Mesenteric fat pad (tissue), 1 donor: ENCODE data around the gene PAWR. TPM values are rescaled to one million over a fixed set of nuclear protein-coding genes. Genes with fewer than 3 reads are reported as not detected.
"Not testable (repeated sequence)": the region's sequence is repeated elsewhere in the genome, so short reads cannot be mapped to it uniquely, and the experiment has no call there.

Source experiments
- DNase-seq: peaks from one replicate; pipeline ENCODE4 v3.0.0-alpha.2; 2020; ENCODE audit warnings: low spot score
- total RNA-seq: library from RNA; stranded (reverse); fragmentation: NEBNext Ultra II Directional; extraction: Animal tissue kit (Norgen Biotek cat#: 25700); gene quantifications from one replicate; pipeline ENCODE4 v1.2.1, GENCODE V29; 2021
- donor health status: DM: yes; HTN: yes; CAD: no.

The PAWR gene
- total RNA-seq, 1 donor from 2014 or later = 25.9 TPM

DNA sequence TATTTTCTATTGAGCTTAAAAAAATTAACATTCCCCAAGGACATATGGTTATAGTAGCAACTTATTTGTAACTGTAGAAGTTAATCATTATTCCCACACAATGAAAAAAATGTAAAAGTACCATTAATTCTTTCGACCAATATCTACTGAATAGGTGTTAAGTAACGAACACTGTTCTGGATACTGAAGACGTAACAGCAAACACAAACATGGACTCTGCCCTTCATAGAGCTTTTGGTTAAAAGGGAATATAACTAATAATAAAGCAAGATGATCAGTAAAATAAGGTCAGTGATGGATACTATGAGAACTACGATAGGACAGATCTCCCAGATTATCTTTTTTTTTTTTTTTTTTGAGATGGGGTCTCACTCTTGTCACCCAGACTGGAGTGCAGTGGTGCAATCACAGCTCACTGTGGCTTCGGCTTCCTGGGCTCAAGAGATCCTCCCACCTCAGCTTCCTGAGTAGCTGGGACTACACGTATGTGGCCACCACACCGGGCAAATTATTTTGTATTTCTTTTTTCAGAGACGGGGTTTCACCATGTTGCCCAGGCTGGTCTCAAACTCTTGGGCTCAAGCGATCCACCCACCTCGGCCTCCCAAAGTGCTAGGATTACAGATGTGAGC lies 93.9 kb downstream of the PAWR start:
- DNase-seq = no peak

DNA sequence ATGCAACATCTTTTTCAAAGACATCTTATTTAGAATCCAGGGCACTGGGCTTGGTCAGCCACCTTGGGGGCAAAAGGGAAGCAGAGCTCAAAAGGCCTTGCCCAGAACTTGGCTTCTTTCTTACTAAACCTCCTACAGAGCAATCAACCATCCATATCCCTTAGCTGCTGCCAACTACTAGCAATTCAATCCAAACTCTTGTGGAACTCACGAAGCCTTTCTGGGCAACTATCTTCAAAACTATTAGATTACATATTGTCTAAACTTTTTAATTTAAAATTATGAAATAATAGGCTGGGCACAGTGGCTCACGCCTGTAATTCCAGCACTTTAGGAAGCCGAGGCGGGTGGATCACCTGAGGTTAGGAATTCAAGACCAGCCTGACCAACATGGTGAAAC lies 95.5 kb downstream of the PAWR start:
- DNase-seq = no peak

DNA sequence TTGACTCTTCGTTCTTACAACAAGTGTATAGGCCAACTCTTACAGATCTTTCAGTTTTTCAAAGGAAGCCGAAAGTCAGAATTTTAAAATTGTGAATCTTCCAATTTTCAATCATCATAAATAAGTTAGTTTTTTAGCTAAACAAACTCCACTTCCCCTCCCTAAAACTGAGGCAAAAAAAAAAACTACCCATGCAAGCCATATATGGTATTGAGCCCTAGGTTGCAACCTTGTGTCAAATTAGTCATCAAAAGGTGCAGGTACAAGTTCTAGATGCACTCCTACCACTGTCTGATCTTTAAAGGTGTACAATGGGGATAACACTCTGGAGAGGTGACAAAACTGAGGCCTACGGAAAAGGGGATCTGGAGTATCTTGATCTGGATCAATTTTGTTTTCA lies 97.9 kb downstream of the PAWR start:
- DNase-seq = no peak

DNA sequence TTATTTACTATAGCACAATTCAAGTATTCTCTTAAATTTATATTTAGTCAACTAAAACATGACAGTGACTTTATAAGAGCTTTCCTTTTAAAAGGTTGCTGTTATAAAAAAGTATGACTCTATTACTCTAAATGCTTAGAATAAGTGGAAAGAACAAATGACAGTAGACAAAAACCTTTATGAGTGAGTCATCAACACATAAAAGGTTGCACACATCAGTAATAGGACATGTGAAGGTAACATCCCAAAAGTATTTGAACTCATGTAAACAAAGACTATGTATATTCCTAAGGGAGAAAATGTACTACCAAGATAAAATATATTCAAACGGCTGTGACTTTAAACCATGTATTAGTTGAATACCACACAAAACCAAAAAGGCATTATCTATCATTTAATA lies 98.8 kb downstream of the PAWR start:
- no peak for DNase-seq

DNA sequence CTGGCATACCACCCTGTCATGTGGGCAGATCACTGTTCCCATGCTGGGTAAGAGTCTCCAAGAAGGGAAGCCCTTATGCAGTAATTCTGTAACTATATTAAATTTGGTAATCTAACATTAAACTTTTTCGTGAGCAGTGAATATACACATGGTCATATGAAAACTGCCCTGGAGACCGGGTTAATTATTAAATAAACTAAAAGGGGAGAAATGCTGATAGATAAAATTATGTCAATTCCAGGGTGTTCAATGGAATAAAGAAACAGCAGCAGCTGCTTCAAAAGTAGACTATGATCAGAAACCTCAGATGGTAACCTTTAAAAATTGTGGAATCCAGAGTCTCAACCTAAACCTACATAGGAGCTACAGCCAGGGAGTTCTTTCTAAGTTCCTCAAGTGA lies 100.0 kb downstream of the PAWR start:
- no peak for DNase-seq

DNA sequence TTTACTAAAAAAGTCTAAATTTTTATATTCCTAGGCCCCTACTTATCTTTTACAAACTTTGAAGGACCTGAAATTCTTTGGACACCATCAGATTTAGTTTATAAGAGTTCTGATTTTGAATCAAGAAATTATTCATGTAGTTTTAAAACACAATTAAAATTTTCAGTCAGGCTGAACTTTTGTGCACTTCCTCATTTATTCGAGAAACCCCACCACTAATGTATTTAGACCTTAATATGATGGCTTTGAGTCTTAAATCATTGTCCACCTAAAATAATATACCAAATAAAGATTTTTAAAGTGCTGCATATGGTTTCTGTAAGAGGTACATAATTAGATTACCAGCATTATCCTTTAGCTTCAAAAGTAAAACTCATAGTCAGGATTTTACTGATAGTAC lies 103.4 kb downstream of the PAWR start:
- no peak for DNase-seq

DNA sequence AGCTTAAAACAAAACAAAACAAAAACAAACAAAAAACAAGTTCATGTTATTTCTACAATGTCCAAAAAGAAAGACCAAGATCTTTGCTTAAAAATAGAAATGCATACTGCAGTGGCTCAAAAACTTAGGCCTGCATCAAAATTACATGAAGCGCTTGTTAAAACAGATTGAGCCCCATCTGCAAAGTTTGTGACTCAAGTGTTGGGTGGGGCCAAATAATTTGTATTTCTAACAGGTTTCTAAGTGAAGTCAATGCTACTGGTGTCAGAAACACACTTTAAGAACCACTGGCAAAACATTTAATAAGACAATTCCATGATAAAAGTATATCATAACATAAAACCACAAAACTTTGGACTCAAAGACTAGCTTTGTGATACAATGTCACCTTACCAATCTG lies 105.6 kb downstream of the PAWR start:
- DNase-seq = no peak

DNA sequence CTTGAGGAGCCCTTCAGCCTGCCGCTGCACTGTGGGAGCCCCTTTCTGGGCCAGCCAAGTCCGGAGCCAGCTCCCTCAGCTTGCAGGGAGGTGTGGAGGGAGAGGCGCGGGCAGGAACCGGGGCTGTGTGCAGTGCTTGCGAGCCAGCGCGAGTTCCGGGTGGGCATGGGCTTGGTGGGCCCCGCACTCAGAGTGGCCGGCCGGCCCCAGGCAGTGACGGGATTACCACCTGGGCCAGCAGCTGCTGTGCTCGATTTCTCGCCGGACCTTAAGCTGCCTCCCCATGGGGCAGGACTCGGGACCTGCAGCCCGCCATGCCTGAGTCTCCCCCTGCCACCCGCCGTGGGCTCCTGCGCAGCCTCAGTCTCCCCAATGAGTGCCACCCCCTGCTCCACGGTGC lies 116.9 kb downstream of the PAWR start:
- DNase-seq = no peak

DNA sequence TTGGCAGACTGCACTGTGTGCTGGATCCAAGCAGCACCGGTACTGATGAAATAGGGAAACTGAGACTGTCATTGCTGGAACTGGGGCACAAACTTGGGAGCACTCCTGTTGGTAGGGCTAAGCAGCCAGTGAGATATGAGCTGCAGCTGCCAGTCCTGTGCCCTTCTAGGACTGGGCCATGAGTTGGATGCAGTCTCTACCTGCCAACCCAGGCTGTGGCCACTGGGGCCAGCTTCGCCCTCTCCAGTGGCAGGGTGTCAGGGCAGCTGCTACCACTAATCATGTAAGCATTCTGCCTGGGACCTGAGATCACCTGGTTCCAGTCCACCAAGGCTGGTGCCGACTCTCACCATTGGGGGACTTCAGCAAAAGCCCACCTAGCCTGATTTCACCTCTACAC lies 121.1 kb downstream of the PAWR start:
- DNase-seq = no peak

DNA sequence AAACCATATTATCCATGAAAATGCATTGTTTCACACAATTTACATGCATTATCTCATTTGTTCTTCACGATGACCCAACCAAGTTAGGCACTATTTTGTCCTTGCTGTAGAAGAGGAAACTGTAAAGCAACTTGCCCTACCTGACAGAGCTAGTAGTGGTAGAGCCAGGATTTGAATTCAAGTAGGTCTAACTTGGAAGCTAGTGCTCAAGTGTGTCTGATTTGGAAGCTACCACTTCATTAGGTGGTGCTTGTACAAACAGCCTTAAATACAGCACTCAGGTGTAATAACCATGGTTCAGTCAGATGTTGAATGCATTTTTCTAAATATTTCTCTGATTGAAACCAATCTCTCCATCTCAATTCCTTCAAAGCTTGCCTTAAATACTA lies 123.6 kb downstream of the PAWR start:
- DNase-seq = no peak

DNA sequence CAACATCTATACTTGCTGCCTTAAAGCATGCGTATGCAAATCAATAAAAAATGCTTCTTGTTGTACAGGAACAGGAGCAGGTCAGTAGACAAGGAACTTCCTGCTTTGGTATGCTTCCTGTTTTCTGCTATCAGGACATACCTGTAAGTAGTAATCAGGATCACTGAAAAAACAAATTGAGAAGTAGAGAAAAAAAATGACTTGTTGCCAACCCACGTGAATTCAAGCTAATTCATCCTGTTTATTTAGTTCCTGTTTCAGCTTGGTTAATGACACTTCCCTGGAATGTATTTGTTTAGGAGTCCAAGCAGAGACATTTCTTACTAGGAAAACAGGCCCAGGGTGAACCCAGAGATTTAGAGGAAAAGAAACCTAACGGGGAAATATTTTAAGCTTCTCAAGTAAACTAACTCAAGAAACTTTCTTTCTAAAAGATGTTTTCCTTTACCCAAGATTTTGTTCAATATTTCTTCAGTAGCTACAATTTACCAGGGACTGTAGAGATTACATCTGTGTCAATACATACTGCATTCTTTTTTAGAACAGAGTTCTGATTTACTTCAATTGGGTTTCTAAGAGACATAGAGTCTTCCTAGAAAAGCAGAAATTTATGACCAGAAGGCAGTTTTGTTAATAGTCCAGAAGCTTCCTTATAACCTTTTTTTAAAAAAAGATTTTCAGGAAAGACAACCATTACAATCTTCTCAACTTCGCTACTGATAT lies 124.2 kb downstream of the PAWR start:
- DNase-seq = no peak

DNA sequence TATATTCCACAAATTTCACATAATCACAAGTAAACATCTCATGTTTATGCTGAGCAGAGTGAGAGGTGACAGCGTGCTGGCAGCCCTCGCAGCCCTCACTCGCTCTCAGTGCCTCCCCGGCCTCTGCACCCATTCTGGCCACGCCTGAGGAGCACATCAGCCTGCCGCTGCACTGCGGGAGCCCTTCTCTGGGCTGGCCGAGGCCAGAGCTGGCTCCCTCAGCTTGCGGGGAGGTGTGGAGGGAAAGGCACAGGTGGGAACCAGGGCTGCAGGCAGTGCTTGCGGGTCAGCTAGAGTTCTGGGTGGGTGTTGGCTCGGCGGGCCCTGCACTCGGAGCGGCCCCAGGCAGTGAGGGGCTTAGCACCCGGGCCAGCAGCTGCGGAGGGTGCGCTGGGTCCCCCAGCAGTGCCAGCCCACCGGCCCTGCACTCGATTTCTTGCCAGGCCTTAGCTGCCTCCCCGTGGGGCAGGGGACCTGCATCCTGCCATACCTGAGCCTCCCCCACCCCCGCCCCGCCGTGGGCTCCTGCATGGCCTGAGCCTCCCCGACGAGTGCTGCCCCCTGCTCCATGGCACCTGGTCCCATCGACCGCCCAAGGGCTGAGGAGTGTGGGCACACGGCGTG lies 125.9 kb downstream of the PAWR start:
- not testable (repeated sequence) for DNase-seq

DNA sequence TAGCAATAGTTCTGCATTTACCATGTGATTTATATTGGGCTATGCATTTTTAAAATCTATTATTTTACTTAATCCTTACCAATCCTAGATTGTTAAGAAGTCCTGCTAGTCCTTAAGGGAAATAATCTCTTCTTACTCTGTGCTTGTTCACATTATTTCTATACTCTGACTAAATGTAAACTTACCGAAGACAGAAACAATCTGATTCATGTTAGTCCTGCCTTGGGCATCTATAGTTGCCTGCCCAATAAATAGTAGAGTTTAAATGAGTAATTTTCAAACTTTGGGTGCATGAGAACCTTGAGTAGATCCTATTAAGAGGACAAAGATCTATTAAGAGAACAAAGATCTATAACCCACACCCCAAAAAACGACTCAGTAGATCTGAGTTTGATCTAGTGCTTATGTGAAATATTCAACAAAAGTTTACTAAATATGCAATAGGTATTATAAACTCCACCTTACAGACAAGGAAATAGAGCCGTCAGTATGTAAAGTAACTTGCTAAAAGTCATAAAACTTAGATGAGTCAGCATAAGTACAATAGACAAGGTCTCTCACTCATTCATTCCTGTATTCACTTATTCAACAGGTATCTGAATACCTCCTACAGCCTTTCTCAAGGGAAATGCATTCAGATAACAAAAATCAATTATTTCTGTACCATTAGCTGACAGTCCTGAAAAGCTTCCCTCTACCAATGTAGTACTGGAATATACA lies 127.6 kb downstream of the PAWR start:
- no peak for DNase-seq

DNA sequence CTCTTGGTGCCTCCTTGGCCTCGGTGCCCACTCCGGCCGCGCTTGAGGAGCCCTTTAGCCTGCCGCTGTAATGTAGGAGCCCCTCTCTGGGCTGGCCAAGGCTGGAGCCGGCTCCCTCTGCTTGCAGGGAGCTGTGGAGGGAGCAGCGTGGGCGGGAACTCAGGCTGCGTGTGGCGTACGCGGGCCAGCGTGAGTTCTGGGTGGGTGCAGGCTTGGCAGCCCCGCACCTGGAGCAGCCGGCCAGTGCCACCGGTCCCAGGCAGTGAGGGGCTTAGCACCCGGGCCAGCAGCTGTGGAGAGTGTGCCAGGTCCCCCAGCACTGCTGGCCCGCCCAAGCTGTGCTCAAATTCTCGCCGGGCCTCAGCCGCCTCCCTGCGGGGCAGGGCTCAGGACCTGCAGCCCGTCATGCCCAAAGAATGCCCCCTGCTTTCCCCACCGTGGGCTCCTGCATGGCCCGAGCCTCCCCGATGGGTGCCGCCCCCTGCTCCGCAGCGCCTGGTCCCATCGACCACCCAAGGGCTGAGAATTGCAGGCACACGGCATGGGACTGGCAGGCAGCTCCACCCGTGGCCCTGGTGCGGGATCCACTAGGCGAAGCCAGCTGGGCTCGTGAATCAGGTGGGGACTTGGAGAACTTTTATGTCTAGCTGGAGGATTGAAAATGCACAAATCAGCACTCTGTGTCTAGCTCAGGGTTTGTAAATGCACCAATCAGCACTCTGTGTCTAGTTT lies 129.2 kb downstream of the PAWR start:
- no peak for DNase-seq

DNA sequence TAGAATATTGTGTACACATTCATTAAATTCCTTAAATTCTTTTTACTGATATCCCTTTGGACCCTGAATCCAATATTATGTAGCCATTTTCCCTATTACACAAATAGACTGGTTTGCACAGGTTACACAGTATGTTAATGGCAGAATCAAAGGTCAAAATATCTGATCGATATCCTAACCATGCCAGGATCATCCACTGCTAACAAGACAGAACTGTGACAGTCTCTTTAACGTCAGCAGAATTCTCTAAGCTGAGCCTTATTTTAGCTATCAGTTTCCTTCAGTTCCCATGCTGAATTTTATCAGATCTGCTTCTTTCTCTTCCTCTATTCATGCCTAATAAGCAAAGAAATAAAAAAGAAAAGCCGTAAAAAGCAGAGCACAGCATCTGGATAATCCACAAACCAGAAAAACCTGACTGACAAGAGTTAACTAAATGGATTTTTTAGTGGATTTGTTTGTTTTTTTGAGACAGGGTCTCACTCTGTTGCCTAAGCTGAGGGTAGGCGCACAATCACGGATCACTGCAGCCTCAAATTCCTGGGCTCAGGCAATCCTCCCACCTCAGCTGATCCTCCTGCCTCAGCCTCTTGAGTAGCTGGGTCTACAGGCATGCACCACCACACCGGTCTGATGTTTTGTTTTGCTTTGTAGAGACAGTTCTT lies 130.4 kb downstream of the PAWR start:
- DNase-seq = no peak

DNA sequence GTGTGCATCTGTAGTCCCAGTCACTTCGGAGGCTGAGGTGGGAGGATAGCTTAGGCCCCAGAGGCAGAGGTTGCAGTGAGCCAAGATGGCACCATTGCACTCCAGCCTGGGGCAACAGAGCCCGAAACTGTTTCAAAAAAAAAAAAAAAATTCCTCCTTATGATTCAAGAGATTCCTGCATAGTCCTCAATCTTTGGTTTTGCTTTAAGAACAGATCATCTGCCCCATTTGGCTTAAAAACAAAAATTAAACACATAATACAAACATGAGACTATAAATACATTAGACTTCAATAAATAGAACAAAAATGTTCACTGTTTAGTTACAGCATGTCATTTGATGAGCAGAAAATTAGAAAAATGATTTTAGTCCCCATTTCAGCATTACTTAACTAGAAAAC lies 131.2 kb downstream of the PAWR start:
- no peak for DNase-seq

DNA sequence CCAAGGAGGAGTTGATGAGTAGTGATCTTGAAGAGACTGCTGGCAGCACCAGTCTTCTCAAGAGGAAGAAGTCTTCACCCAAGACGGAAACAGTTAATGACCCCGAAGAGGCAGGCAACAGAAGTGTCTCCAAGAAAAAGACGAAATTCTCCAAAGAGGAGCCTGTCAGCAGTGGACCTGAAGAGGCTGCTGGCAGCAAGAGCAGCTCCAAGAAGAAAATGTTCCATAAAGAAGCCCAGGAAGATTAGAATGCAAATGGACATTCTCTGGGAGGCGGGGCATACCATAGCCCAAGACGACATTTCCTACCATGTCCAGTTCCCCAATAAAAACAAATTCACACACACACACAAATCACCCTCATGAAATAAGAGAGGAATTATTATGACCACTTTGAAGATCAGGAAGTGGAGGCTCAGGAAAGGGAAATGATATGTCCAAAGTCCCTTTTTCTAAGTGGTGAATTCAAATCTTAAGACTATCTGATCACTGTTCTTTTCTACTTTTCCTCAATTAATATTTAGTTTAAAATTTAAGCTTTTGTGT lies 131.8 kb downstream of the PAWR start:
- DNase-seq = no peak

DNA sequence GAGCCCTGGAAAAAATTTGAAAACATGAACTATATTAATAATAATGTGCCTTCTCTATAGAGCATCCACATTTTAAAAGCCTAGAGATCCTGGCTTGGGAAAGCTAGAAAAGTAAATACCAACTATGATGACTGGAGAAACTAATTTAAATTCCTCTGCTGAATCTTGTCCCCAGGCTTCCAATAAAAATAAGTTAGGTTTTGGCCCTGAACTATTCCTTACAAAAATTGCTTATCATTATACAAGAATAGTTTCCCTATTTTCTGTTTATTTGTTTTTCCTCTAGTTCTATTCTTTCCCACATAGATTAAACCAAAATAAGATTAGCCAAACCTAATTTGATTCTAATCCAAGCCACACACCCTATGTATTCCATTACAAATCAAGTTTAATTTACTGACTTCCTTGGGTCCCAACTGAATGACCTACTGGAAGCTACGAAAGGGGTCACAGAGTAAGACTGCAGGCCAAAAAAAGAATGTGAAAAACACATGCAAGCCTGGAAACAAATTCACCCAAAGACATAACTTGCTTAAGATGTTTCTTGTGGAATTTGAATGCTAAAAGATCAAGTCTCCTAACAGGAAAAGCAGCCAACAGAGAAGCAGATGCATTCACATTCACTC lies 133.0 kb downstream of the PAWR start:
- DNase-seq = no peak

DNA sequence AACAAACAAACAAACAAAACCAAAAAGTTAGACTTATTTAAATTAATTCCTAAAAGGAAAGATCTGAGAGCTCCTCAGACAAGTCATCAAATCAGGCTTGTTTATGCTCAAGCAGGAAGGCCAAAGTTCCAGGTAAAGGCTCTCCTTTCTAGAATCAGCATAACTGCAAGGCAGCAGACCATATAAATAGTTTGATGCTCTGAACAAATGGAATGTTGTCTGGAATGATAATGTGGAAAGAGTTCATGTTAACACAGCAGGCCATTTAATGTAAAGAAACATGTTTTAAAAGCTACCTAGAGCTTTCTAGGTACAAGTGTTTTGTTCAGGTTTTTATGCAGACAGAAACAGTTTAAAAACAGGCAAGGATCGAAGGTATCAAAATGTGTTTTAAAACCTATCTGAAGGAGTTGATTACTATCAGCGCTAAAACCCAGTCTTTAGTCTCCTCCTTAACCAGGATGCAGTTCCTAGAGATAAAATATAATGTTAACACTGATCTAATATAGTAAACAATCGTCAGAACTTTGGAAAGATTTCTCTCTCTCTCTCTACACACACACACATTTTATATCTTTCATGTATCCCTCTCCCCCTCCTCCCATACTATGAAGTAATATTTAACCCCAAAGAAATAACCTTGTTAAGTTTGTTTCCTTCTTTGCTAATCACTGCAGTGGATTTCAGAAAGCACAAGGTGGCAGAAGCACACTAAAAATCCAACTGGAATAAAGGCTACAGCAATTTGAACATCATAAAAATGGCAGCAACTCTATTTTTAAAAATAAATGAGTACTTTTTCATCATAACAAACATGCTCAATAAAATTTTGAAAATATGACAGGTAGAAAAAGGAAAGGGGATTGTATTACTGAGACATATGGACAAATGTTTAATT lies 135.5 kb downstream of the PAWR start:
- DNase-seq = no peak
